IPS DF 4.7 (cell line): ENCODE results near the gene ACADSB.

Experiments
- DNase-seq: peaks from one replicate; pipeline ENCODE4 v3.0.0-alpha.2; 2013; ENCODE audit warnings: low spot score; ENCODE audit errors: extremely low read depth

The ACADSB gene

GRCh38 chr10:123096452-123096851, 87.6 kb downstream of the ACADSB start:
- no peak for DNase-seq

DNA sequence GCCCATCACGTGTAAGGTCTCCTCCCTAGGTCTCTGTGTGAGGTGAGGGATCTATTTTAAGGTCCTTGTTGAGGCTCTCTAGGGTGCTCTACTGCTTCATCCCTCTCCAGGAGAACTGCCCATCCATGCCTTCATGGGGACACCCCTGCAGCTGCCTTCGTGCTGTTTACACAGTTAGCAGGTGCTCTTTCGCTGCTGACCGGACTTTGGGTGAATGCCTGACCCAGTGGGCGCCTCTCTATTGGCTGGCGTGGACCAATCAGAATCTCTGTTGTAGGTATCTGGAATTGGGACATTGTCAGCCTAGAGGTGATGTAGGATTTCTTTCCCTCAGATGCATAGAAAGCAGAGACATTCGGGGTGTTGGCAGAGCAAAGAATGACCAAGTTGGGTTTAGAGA, 88.2 kb downstream of the ACADSB start:
- no peak for DNase-seq

GRCh38 chr10:123100030-123100762, 91.4 kb downstream of the ACADSB start:
- no peak for DNase-seq

DNA sequence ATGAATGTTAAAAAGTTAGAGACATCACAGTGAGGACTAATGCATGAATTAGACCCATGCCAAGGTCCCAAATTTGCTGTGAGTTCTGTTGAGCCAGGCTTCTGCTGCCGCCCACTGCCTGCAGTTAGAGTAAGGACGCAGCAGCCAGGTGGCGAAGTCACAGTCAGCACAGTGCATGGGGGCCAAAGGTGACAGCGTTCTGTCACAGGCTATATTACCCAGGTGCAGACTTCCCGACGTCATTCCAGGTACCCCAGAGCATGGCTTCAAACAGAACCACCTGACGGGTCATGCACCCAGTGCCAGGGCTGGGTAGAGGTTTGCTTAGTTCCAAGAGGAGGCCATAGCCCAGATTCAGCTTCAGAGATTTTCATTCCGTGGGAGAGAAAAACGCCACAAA, 93.1 kb downstream of the ACADSB start:
- no peak for DNase-seq

- no peak for DNase-seq
These were observed 93.9 kb downstream of the ACADSB start for GRCh38 chr10:123102673-123103072.

GRCh38 chr10:123103944-123104343, 95.1 kb downstream of the ACADSB start:
- DNase-seq: no peak
